ENCODE results near the gene DNAH2. TPM values are rescaled to one million over a fixed set of nuclear protein-coding genes. Genes with fewer than 3 reads are reported as not detected.

The DNAH2 gene
- total and polyA plus RNA-seq, 2 of the 8 experiments (the other 6 are each of a cell fraction or from before 2014, with no cell fraction given) = 0.13 to 0.18 TPM

- Histone ChIP-seq H3K79me2 (ENCODE audit: control insufficient read depth in 1 of 2, insufficient read depth in 2 of 2, low read length in 2 of 2) (no peaks in the 10 kb centered on the region), H3K4me2 (ENCODE audit: insufficient read depth in 1 of 2, low read depth in 2 of 2, low read length in 2 of 2) (no peak overlapping the region), H3K4ac (replicated peaks; ENCODE audit: insufficient read length, low read depth, low read length) (no peak overlapping the region), H3K23ac (ENCODE audit: insufficient read length) (no peak overlapping the region), H3K36me3 (ENCODE audit: control insufficient read depth in 2 of 4, insufficient read depth in 4 of 4, low read length in 3 of 4) (no peaks in the 10 kb centered on the region), H4K8ac (ENCODE audit: extremely low read depth, insufficient read depth, low read length) (no peak overlapping the region), H3K9ac (replicated peaks in 1 of 4; ENCODE audit: extremely low read depth in 1 of 4, low read depth in 3 of 4, low read length in 3 of 4) (no peak overlapping the region), H2BK5ac (ENCODE audit: low read depth, low read length) (no peak overlapping the region), H3K4me1 (replicated peaks in 1 of 4; ENCODE audit: control insufficient read depth in 3 of 4, insufficient read depth in 4 of 4, low read length in 3 of 4) (no peaks in the 10 kb centered on the region; a peak in 1 of 7 replicates), H4K5ac (ENCODE audit: insufficient read length, low read depth, low read length) (no peak overlapping the region), H2BK20ac (ENCODE audit: low read length) (no peak overlapping the region), H2BK15ac (ENCODE audit: low read length) (no peak overlapping the region), H3K79me1 (ENCODE audit: low read depth, low read length) (no peaks in the 10 kb centered on the region; the same call in 1 of the 2 replicates), H3K9me3 (ENCODE audit: insufficient read depth in 2 of 2, low read depth in 1 of 2, low read length in 1 of 2) (no peaks in the 10 kb centered on the region), H3K4me3 (ENCODE audit: extremely low read depth in 1 of 4, insufficient read depth in 2 of 4, low read depth in 3 of 4, low read length in 4 of 4) (no peak overlapping the region), H2BK12ac (ENCODE audit: low read depth, low read length) (no peak overlapping the region), H3K23me2 (ENCODE audit: low read depth, low read length) (no peaks in the 10 kb centered on the region), H3K14ac (ENCODE audit: insufficient read length) (no peak overlapping the region), H3K27me3 (replicated peaks in 1 of 4; ENCODE audit: control insufficient read depth in 3 of 4, extremely low read depth in 1 of 4, insufficient read depth in 3 of 4, low read length in 3 of 4) (no peaks in the 10 kb centered on the region), H3K18ac (ENCODE audit: extremely low read depth, low read length) (no peak overlapping the region), H3K27ac (ENCODE audit: low read depth, low read length) (no peak overlapping the region), H4K91ac (replicated peaks; ENCODE audit: insufficient read length, low read length) (no peak overlapping the region), H2AK5ac (ENCODE audit: low read depth, low read length) (no peak overlapping the region), H3K56ac (replicated peaks; ENCODE audit: insufficient read length, low read depth, low read length) (no peak overlapping the region), H4K20me1 (replicated peaks in 1 of 2; ENCODE audit: control insufficient read depth in 1 of 2, insufficient read depth in 2 of 2, low read length in 2 of 2) (peaks cover 0 to 1% of the 10 kb centered on the region in 2 experiments), H2BK120ac (replicated peaks; ENCODE audit: low read depth, low read length) (no peak overlapping the region), H2AFZ (ENCODE audit: low read length) (no peak overlapping the region)
- POLR2A ChIA-PET (ENCODE audit: partially characterized antibody) = interaction anchor here (0.8 kb wide), 1 partner anchor 40 kb away, joined by 4 read pairs; no protein-coding TSS in a partner anchor
- TF ChIP-seq GTF2F1 (IDR thresholded peaks at IDR 0.05; ENCODE audit: borderline replicate concordance, low read depth, low read length) (no peak), SP1 (IDR thresholded peaks at IDR 0.05; ENCODE audit: low read depth, low read length) (no peak)
- DNase-seq (ENCODE audit: low read depth in 1 of 2, low spot score in 2 of 2) (no peak), FAIRE-seq (no peak)
- WGBS, 2 experiments (ENCODE audit: extremely low coverage in 1 of 2, insufficient coverage in 1 of 2, insufficient read length in 1 of 2, insufficient replicate concordance in 2 of 2, low coverage in 1 of 2, low lambda C conversion rate in 2 of 2, missing lambda C conversion rate in 1 of 2) = 96% methylated on average over 10 of the region's 10 CpGs; no CpG with 5 or more reads in 1 of the 2 experiments
- CTCF ChIA-PET (ENCODE audit: partially characterized antibody) = interaction anchor here (0.6 to 1.3 kb wide), 3 partner anchors 15 to 35 kb away, joined by 3 to 6 read pairs (median 4); no protein-coding TSS in a partner anchor
Measured at GRCh38 chr17:7767004-7767403, 49.5 kb downstream of the DNAH2 start.
